ENCODE data around the gene PDE11A. TPM values are rescaled to one million over a fixed set of nuclear protein-coding genes. Genes with fewer than 3 reads are reported as not detected.
A peak's percentile ranks its signal among the peaks of the same experiment; 100 is the strongest.

Gene PDE11A
- total and polyA plus RNA-seq, 3 donors from 2014 or later = 2.2 to 7.8 (median 3.3) TPM

- H3K4me3 ChIP-seq = no peak overlapping the region
- H3K36me3 ChIP-seq (ENCODE audit: low read depth, missing control alignments) = no peaks in the 10 kb centered on the region
- DNase-seq = no peak
- WGBS, 2 donors = 68 to 69% methylated on average over 10 of the region's 10 CpGs
- H3K4me1 ChIP-seq = no peaks in the 10 kb centered on the region
- no peak overlapping the region for H3K27ac ChIP-seq
- intact Hi-C loops (cut with DNase I; ENCODE audit: low total_unique reads) = no loop called here
- H3K9me3 ChIP-seq = no peaks in the 10 kb centered on the region
- H3K27me3 ChIP-seq = no peaks in the 10 kb centered on the region
- no peak for TF ChIP-seq CTCF (IDR thresholded peaks at IDR 0.05)
Observed at GRCh38 chr2:177625744-177626650, 446.6 kb downstream of the PDE11A start.

GRCh38 chr2:177622521-177622920 lies 450.1 kb downstream of the PDE11A start:
- H3K4me3 ChIP-seq = no peak overlapping the region
- TF ChIP-seq CTCF (IDR thresholded peaks at IDR 0.05) = peak in 2 of 3 experiments; percentile 26 to 53
- TF ChIP-seq POLR2A (IDR thresholded peaks at IDR 0.05) = no peak
- intact Hi-C loops (cut with DNase I; ENCODE audit: low total_unique reads) = no loop called here
- peak; percentile 57 for DNase-seq
- no peak overlapping the region for H3K27ac ChIP-seq
- peaks cover 3% of the 10 kb centered on the region for H3K4me1 ChIP-seq
- no peaks in the 10 kb centered on the region for H3K36me3 ChIP-seq (ENCODE audit: low read depth, missing control alignments)
- H3K27me3 ChIP-seq = no peaks in the 10 kb centered on the region
- no peaks in the 10 kb centered on the region for H3K9me3 ChIP-seq
- WGBS, 2 donors = 62 to 92% methylated on average over 4 of the region's 4 CpGs

- H3K27ac ChIP-seq = no peak overlapping the region
- intact Hi-C loops (cut with DNase I; ENCODE audit: low total_unique reads) = no loop called here
- H3K9me3 ChIP-seq = no peaks in the 10 kb centered on the region
- H3K4me1 ChIP-seq = peaks cover 3% of the 10 kb centered on the region
- no peak overlapping the region for H3K4me3 ChIP-seq
- no peaks in the 10 kb centered on the region for H3K36me3 ChIP-seq (ENCODE audit: low read depth, missing control alignments)
- 81 to 90% methylated on average over 2 of the region's 2 CpGs for WGBS, 2 donors
- H3K27me3 ChIP-seq = no peaks in the 10 kb centered on the region
- TF ChIP-seq CTCF (IDR thresholded peaks at IDR 0.05) = no peak
- no peak for TF ChIP-seq POLR2A (IDR thresholded peaks at IDR 0.05)
- DNase-seq = no peak
Observed at GRCh38 chr2:177619986-177620385, 452.6 kb downstream of the PDE11A start.

GRCh38 chr2:177619461-177619860 lies 453.1 kb downstream of the PDE11A start:
- H3K9me3 ChIP-seq = no peaks in the 10 kb centered on the region
- no peaks in the 10 kb centered on the region for H3K27me3 ChIP-seq
- TF ChIP-seq CTCF (IDR thresholded peaks at IDR 0.05) = no peak
- peak; percentile 7 for TF ChIP-seq POLR2A (IDR thresholded peaks at IDR 0.05)
- 60 to 70% methylated on average over 4 of the region's 4 CpGs for WGBS, 2 donors
- no peaks in the 10 kb centered on the region for H3K36me3 ChIP-seq (ENCODE audit: low read depth, missing control alignments)
- H3K27ac ChIP-seq = peak overlapping the region in 1 of 2 donors; percentile 96
- peak overlapping the region; percentile 76 to 95 for H3K4me3 ChIP-seq
- intact Hi-C loops (cut with DNase I; ENCODE audit: low total_unique reads) = no loop called here
- peaks cover 3% of the 10 kb centered on the region for H3K4me1 ChIP-seq
- no peak for DNase-seq
